Esophagus mucosa (tissue), 1 donor: ENCODE data around the gene C16orf92. TPM values are rescaled to one million over a fixed set of nuclear protein-coding genes. Genes with fewer than 3 reads are reported as not detected.

Experiments
- ATAC-seq: fragments of 200-7000 bp; cut with Tn5 transposase; one replicate; pipeline ENCODE4 v1.9.1; 2020
- total RNA-seq: library from RNA; stranded (reverse); gene quantifications from one replicate; pipeline ENCODE4 v1.2.4, GENCODE V29; 2023
- donor health status: DM: yes; HTN: yes; CAD: no.

C16orf92 gene
- not detected for total RNA-seq

GRCh38 chr16:30022887-30023286, at the start of gene C16orf92:
TSS of gene C16orf92 (plus strand) at chr16:30023198. CDS start at chr16:30023341, 143 bp downstream.
- no peak for ATAC-seq

- ATAC-seq: peak; percentile 98
Measured at GRCh38 chr16:29973384-29974246, 49.4 kb upstream of the C16orf92 start, which contains the start of gene TAOK2. TSS of gene TAOK2 (plus strand) at chr16:29973868. CDS start at chr16:29977773, 3,905 bp downstream.

- ATAC-seq: peak; percentile 7
Measured at GRCh38 chr16:29974291-29975133, 48.5 kb upstream of the C16orf92 start.

DNA sequence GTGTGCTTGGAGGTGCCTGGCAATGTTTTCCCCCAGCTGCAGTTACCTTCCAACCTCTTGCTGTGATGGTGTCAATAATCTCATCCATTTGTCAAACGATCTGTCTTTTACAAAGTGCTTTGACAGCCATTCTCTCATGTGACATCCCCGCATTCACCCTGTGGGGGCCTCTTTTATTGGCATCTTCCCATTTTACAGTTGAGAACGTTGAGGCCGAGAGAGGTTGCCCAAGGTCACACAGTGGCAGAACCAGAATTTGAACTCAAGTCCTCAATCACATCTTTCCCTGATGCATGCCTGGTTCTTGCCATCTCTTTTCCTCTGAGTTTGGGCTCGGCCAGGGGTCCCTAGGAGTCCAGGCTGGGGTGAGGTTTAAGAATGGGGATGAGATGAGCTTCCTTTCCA, 47.9 kb upstream of the C16orf92 start:
- ATAC-seq: no peak

GRCh38 chr16:29975811-29976511, 47.0 kb upstream of the C16orf92 start:
- ATAC-seq: no peak

DNA sequence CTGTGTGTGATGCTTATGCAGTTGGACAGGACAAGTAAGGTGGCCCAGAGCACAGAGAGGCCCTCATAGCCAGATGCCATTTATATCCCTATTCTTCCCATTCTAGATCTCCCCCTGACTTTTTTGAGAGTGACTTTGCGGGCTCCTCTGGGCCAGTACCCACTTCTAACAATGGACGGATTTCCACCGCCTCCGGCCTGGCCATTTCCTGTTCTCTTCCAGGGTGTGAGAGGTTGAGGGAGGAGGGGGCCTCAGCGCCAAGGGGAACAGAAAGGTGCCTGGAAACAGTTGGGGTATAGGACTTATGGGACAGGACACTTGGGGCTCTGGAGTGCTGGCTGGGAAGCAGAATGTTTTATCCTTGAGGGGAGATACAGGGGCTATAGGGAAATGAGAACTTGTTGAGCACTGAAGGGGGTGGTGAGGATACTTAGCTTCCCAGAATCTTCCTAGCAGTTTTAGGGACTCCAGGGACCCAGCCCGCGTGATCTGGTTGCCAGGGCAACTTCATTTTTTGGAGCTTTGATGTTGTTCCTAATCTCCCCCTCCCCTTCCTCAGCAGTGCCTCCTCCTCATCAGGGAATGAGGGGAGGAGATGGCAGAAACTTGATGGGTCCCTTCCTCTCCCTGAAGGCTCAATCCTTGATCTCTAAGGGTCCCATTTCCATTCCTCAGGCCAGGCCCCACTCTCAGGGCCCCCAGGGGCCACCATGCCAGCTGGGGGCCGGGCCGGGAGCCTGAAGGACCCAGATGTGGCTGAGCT, 45.8 kb upstream of the C16orf92 start:
- no peak for ATAC-seq

DNA sequence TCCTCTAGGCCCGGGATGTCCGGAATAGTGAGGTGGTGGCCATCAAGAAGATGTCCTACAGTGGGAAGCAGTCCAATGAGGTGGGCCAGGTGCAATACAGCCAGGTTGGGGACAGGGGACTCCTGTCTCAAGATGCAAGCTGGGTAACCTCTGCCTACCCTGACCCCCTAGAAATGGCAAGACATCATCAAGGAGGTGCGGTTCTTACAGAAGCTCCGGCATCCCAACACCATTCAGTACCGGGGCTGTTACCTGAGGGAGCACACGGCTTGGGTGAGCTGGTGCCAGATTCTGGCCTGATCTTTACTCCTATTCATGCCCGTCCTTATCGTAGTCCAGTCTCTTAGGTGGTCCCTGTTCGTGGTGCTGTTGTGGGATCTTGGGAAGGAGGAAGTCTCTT, 44.9 kb upstream of the C16orf92 start:
- ATAC-seq: no peak

- ATAC-seq: no peak
Measured at GRCh38 chr16:29978564-29979270, 44.3 kb upstream of the C16orf92 start.

- ATAC-seq: no peak
Measured at GRCh38 chr16:29982560-29983419, 40.2 kb upstream of the C16orf92 start.

DNA sequence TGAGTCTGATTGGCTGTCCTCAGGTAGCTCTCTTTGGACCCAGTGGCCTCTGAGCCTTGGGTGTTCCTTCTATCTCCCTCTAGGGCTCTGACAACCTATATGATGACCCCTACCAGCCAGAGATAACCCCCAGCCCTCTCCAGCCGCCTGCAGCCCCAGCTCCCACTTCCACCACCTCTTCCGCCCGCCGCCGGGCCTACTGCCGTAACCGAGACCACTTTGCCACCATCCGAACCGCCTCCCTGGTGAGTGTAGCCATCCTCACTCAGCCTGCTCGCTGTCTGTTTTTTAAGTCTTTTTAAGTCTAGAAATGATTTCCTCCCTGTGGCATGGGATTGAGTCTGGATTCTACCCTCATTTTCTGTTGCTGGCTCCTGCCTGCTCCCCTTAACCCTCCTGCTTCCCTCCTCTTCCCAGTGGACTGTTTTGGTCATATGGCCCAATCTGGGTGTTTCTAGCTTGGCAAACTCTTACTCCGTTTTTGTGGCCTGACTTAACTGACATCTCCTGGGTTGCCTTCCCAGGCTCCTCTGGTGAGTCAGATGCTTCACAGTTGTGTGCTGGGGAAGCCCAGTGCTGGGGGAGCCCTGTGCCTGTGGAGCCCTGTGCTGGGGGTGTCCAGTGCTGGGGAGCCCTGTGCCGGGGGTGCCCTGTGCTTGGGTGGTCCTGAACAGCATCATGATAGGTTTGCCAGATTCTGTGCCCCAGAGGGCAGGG, 39.4 kb upstream of the C16orf92 start:
- no peak for ATAC-seq

- no peak for ATAC-seq
Measured at GRCh38 chr16:29984137-29984763, 38.7 kb upstream of the C16orf92 start.

DNA sequence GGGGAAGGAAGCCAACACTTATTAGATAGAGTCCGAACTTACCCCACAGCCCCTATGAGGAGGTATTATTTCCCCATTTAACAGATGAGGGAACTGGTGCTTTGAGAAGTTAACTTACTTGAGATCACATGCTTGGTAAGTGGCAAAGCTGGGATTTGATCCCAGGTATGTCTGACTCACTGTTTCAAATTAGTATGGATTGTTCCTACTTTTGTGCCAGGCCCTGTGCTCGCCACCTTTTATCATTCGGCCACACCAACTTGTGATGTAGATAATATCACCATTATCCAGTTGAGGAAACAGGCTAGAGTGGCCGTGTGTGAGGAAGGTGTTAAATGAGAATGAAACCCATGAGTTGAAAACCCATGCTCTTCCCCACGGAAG, 38.2 kb upstream of the C16orf92 start:
- ATAC-seq: no peak

DNA sequence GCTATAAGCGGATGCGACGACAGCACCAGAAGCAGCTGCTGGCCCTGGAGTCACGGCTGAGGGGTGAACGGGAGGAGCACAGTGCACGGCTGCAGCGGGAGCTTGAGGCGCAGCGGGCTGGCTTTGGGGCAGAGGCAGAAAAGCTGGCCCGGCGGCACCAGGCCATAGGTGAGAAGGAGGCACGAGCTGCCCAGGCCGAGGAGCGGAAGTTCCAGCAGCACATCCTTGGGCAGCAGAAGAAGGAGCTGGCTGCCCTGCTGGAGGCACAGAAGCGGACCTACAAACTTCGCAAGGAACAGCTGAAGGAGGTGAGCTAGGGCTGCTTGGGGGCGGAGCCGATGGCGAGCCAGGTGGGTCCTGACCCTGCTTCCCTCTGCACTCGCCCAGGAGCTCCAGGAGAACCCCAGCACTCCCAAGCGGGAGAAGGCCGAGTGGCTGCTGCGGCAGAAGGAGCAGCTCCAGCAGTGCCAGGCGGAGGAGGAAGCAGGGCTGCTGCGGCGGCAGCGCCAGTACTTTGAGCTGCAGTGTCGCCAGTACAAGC, 37.7 kb upstream of the C16orf92 start:
- no peak for ATAC-seq

- ATAC-seq: no peak
Measured at GRCh38 chr16:29986231-29986630, 36.8 kb upstream of the C16orf92 start.

GRCh38 chr16:29986931-29987330, 36.1 kb upstream of the C16orf92 start:
- ATAC-seq: no peak

DNA sequence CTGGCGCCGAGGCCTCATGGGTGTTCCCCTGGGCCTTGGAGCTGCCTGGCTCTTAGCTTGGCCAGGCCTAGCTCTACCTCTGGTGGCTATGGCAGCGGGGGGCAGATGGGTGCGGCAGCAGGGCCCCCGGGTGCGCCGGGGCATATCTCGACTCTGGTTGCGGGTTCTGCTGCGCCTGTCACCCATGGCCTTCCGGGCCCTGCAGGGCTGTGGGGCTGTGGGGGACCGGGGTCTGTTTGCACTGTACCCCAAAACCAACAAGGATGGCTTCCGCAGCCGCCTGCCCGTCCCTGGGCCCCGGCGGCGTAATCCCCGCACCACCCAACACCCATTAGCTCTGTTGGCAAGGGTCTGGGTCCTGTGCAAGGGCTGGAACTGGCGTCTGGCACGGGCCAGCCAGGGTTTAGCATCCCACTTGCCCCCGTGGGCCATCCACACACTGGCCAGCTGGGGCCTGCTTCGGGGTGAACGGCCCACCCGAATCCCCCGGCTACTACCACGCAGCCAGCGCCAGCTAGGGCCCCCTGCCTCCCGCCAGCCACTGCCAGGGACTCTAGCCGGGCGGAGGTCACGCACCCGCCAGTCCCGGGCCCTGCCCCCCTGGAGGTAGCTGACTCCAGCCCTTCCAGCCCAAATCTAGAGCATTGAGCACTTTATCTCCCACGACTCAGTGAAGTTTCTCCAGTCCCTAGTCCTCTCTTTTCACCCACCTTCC, 35.5 kb upstream of the C16orf92 start:
- ATAC-seq: peak; percentile 11

- ATAC-seq: no peak
Measured at GRCh38 chr16:29988346-29989075, 34.5 kb upstream of the C16orf92 start.
